Measurements from ENCODE around the gene HEXIM1.

DNA sequence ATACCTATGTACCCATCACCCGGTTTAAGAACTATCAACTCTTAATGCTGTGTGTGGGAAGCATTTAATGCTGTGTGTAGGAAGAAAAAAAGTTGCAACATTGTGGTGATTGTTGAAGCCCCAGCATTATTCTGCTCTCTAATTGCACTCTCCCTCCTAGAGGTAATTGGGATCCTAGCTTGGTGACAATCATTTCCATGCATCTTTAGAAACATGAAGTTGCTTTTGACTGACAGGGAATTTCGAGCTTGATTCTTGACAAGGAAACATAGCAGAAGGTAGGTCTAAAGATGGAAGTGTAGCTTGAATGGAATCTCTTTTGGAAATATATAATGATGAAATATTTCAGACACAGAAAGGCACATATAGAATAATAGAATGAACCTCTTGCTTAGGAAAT lies 40.7 kb downstream of the HEXIM1 start:
- TF ChIP-seq, protein P1, sequence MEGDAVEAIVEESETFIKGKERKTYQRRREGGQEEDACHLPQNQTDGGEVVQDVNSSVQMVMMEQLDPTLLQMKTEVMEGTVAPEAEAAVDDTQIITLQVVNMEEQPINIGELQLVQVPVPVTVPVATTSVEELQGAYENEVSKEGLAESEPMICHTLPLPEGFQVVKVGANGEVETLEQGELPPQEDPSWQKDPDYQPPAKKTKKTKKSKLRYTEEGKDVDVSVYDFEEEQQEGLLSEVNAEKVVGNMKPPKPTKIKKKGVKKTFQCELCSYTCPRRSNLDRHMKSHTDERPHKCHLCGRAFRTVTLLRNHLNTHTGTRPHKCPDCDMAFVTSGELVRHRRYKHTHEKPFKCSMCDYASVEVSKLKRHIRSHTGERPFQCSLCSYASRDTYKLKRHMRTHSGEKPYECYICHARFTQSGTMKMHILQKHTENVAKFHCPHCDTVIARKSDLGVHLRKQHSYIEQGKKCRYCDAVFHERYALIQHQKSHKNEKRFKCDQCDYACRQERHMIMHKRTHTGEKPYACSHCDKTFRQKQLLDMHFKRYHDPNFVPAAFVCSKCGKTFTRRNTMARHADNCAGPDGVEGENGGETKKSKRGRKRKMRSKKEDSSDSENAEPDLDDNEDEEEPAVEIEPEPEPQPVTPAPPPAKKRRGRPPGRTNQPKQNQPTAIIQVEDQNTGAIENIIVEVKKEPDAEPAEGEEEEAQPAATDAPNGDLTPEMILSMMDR (IDR thresholded peaks at IDR 0.05 in 4 of 5, conservative IDR thresholded peaks at IDR 0.05 in 1 of 5) = no peak
- TF ChIP-seq POLR2A (IDR thresholded peaks at IDR 0.05) = no peak

Measured in gastrocnemius medialis (tissue), 4 donors.